HepG2 (cell line): Measurements from ENCODE around the gene SFT2D2. TPM values are rescaled to one million over a fixed set of nuclear protein-coding genes. Genes with fewer than 3 reads are reported as not detected.

Experiments
- AFF4 ChIP-seq: sonication (generic); formaldehyde crosslinking; IDR thresholded peaks from 2 replicates; pipeline ENCODE4 v1.4.0; 2020; ENCODE audit warnings: missing genetic modification reagents
- FOXA1 ChIP-seq, 2 experiments: fragments of 450-650 bp in 1 of 2; sonication (generic) in 1 of 2; formaldehyde crosslinking in 1 of 2; IDR thresholded peaks; 2 replicates each; pipeline versions ENCODE4 v1.4.0 to v1.6.1; 2016 to 2020; ENCODE audit warnings: missing genetic modification reagents in 1 of 2
- FOXO1 ChIP-seq: sonication (generic); formaldehyde crosslinking; IDR thresholded peaks from 2 replicates; pipeline ENCODE4 v1.4.0; 2020; ENCODE audit warnings: missing genetic modification reagents
- HMG20A ChIP-seq: IDR thresholded peaks from 2 replicates; pipeline ENCODE4 v1.6.1; 2016; ENCODE audit warnings: borderline replicate concordance
- HNRNPUL1 ChIP-seq: fragments of 200-400 bp; formaldehyde crosslinking; IDR thresholded peaks from 2 replicates; pipeline ENCODE4 v1.6.1; 2017; ENCODE audit warnings: low read depth, mild to moderate bottlenecking, low read length, moderate library complexity
- KMT2B ChIP-seq: IDR thresholded peaks from 2 replicates; pipeline ENCODE4 v1.6.1; 2016; ENCODE audit warnings: missing genetic modification reagents, missing compliant biosample characterization
- MED13 ChIP-seq: sonication (generic); formaldehyde crosslinking; IDR thresholded peaks from 2 replicates; pipeline ENCODE4 v1.5.0; 2020; ENCODE audit warnings: missing genetic modification reagents
- MIXL1 ChIP-seq: IDR thresholded peaks from 2 replicates; pipeline ENCODE4 v1.6.1; 2016
- PRDM15 ChIP-seq: sonication (generic); formaldehyde crosslinking; IDR thresholded peaks from 2 replicates; pipeline ENCODE4 v1.4.0; 2020; ENCODE audit warnings: missing genetic modification reagents
- PTBP1 ChIP-seq: fragments of 200-400 bp; formaldehyde crosslinking; IDR thresholded peaks from 2 replicates; pipeline ENCODE4 v1.6.1; 2018; ENCODE audit warnings: low read length, low read depth; ENCODE audit not compliant: poor library complexity, severe bottlenecking
- SSRP1 ChIP-seq: IDR thresholded peaks from 2 replicates; pipeline ENCODE4 v1.6.1; 2016; ENCODE audit warnings: control low read depth
- TAF15 ChIP-seq: fragments of 200-400 bp; formaldehyde crosslinking; IDR thresholded peaks from one replicate; pipeline ENCODE4 v1.6.1; 2018; ENCODE audit warnings: mild to moderate bottlenecking, low read depth, low read length; ENCODE audit not compliant: poor library complexity, severe bottlenecking
- UBTF ChIP-seq: sonication (generic); formaldehyde crosslinking; IDR thresholded peaks from 2 replicates; pipeline ENCODE4 v1.4.0; 2020; ENCODE audit warnings: mild to moderate bottlenecking, missing genetic modification reagents
- ZBTB8A ChIP-seq: sonication (generic); formaldehyde crosslinking; IDR thresholded peaks from 2 replicates; pipeline ENCODE4 v1.4.0; 2020; ENCODE audit warnings: mild to moderate bottlenecking, low read depth, missing genetic modification reagents, borderline replicate concordance
- ZFY ChIP-seq: sonication (generic); formaldehyde crosslinking; IDR thresholded peaks from 2 replicates; pipeline ENCODE4 v1.4.0; 2020; ENCODE audit warnings: missing genetic modification reagents
- ZNF143 ChIP-seq: sonication (generic); formaldehyde crosslinking; IDR thresholded peaks from 2 replicates; pipeline ENCODE4 v1.4.0; 2020; ENCODE audit warnings: missing genetic modification reagents
- ZNF362 ChIP-seq: sonication (generic); formaldehyde crosslinking; IDR thresholded peaks from 2 replicates; pipeline ENCODE4 v1.4.0; 2020; ENCODE audit warnings: missing genetic modification reagents, mild to moderate bottlenecking, borderline replicate concordance
- ZNF644 ChIP-seq: IDR thresholded peaks from 2 replicates; pipeline ENCODE4 v1.6.1; 2016; ENCODE audit warnings: low read depth
- polyA plus RNA-seq, 8 experiments: library from polyadenylated mRNA; depleted of rRNA in 3 of 8; stranded (reverse) in 7 of 8; unstranded in 1 of 8; fragments of >200 nt; fragmentation: Illumina TruSeq in 4 of 8; extraction: Trizol in 4 of 8; gene quantifications; 2 replicates each; pipeline versions ENCODE4 v1.2.1 to v1.2.3, GENCODE V29; 2011 to 2016; ENCODE audit warnings: low read depth in 4 of 8, missing spikeins in 1 of 8, mixed read lengths in 1 of 8; ENCODE audit not compliant: insufficient read depth in 1 of 8
- total RNA-seq, 5 experiments: library from RNA; depleted of rRNA; stranded (reverse); fragments of >200 nt; fragmentation: Illumina TruSeq; extraction: Trizol; gene quantifications; 2 replicates each; pipeline ENCODE4 v1.2.3, GENCODE V29; 2016; ENCODE audit warnings: low read depth in 1 of 5

Gene SFT2D2
- total and polyA plus RNA-seq, 2 of the 13 experiments (the other 11 are each of a cell fraction or from before 2014, with no cell fraction given), result 10.0 to 28.8 TPM

- TF ChIP-seq AFF4 (CRISPR knock-in tag), result no peak
- TF ChIP-seq KMT2B, result peak; percentile 86
- TF ChIP-seq ZFY (CRISPR knock-in tag), result peak; percentile 86
- TF ChIP-seq ZNF362 (CRISPR knock-in tag), result peak; percentile 30; the same call in 1 of the 2 replicates
- no peak for TF ChIP-seq PTBP1
- no peak for TF ChIP-seq ZBTB8A
- TF ChIP-seq MED13 (CRISPR knock-in tag), result no peak
- no peak for TF ChIP-seq HNRNPUL1
- no peak for TF ChIP-seq FOXA1 (IDR thresholded peaks at IDR 0.05)
- no peak for TF ChIP-seq FOXA1 (CRISPR knock-in tag; IDR thresholded peaks at IDR 0.05)
- TF ChIP-seq TAF15, result no peak
- peak; percentile 86 for TF ChIP-seq UBTF (CRISPR knock-in tag)
- TF ChIP-seq SSRP1, result no peak
- TF ChIP-seq HMG20A (CRISPR knock-in tag), result peak; percentile 17; the same call in 1 of the 2 replicates
- TF ChIP-seq ZNF644 (CRISPR knock-in tag), result no peak
- no peak for TF ChIP-seq PRDM15 (CRISPR knock-in tag)
- TF ChIP-seq MIXL1 (CRISPR knock-in tag), result no peak
- TF ChIP-seq FOXO1, result peak; percentile 31; the same call in 1 of the 2 replicates
- TF ChIP-seq ZNF143 (CRISPR knock-in tag), result 0 out of 2 replicates have a peak, but pooled peaks have one; percentile 36
Observed at GRCh38 chr1:168178638-168179437, 47.0 kb upstream of the SFT2D2 start, which contains the start of gene TIPRL (continued).
